Trophoblast cell (in vitro differentiated cells and primary cell): ENCODE measurements around the gene ECE2.

ENCODE experiments used
- DNase-seq, 2 donors: peaks; one replicate each; pipeline ENCODE4 v3.0.0-alpha.2; 2016
- H2AFZ ChIP-seq: 2 replicates; pipeline ENCODE4 v1.6.1; 2013; ENCODE audit warnings: low read length, moderate library complexity, mild to moderate bottlenecking; ENCODE audit not compliant: insufficient read depth, poor library complexity
- H2AK5ac ChIP-seq: 2 replicates; pipeline ENCODE4 v1.6.1; 2013; ENCODE audit warnings: mild to moderate bottlenecking, low read length
- H2BK120ac ChIP-seq: 2 replicates; pipeline ENCODE4 v1.6.1; 2013; ENCODE audit warnings: low read length, mild to moderate bottlenecking, moderate library complexity; ENCODE audit not compliant: insufficient read depth, poor library complexity
- H2BK12ac ChIP-seq: 2 replicates; pipeline ENCODE4 v1.6.1; 2013; ENCODE audit warnings: mild to moderate bottlenecking, low read length, moderate library complexity
- H2BK5ac ChIP-seq: 2 replicates; pipeline ENCODE4 v1.6.1; 2013; ENCODE audit warnings: low read length, low read depth, moderate library complexity, mild to moderate bottlenecking; ENCODE audit not compliant: poor library complexity
- H3K14ac ChIP-seq: 2 replicates; pipeline ENCODE4 v1.6.1; 2013; ENCODE audit warnings: mild to moderate bottlenecking, low read length
- H3K18ac ChIP-seq: 2 replicates; pipeline ENCODE4 v1.6.1; 2013; ENCODE audit warnings: mild to moderate bottlenecking, low read length
- H3K23ac ChIP-seq: 2 replicates; pipeline ENCODE4 v1.6.1; 2013; ENCODE audit warnings: low read length
- H3K27ac ChIP-seq: 2 replicates; pipeline ENCODE4 v1.5.1; 2013; ENCODE audit warnings: low read depth, mild to moderate bottlenecking, inconsistent platforms, low read length, moderate library complexity
- H3K27me3 ChIP-seq: 2 replicates; pipeline ENCODE4 v1.6.1; 2013; ENCODE audit warnings: inconsistent platforms, mild to moderate bottlenecking, low read length, moderate library complexity; ENCODE audit not compliant: insufficient read depth
- H3K36me3 ChIP-seq, 2 experiments: 1 replicate in 1 of 2; 2 replicates in 1 of 2; pipeline ENCODE4 v1.6.1; 2013; ENCODE audit warnings: low read length in 2 of 2, mild to moderate bottlenecking in 2 of 2, moderate library complexity in 1 of 2; ENCODE audit not compliant: insufficient read depth in 2 of 2, control insufficient read depth in 1 of 2
- H3K4ac ChIP-seq: 2 replicates; pipeline ENCODE4 v1.6.1; 2013; ENCODE audit warnings: low read depth, mild to moderate bottlenecking, low read length, moderate library complexity
- H3K4me1 ChIP-seq, 2 experiments: 1 replicate in 1 of 2; 2 replicates in 1 of 2; pipeline ENCODE4 v1.6.1; 2013; ENCODE audit warnings: low read length in 2 of 2, mild to moderate bottlenecking in 2 of 2, moderate library complexity in 1 of 2; ENCODE audit not compliant: insufficient read depth in 2 of 2, control insufficient read depth in 1 of 2
- H3K4me2 ChIP-seq: 2 replicates; pipeline ENCODE4 v1.6.1; 2013; ENCODE audit warnings: inconsistent platforms, mild to moderate bottlenecking, low read length, moderate library complexity
- H3K4me3 ChIP-seq: 2 replicates; pipeline ENCODE4 v1.5.1; 2013; ENCODE audit warnings: mild to moderate bottlenecking, low read depth, low read length, inconsistent platforms
- H3K79me1 ChIP-seq: one replicate; pipeline ENCODE4 v1.6.1; 2013; ENCODE audit warnings: low read length
- H3K79me2 ChIP-seq: 2 replicates; pipeline ENCODE4 v1.6.1; 2013; ENCODE audit warnings: low read length, mild to moderate bottlenecking; ENCODE audit not compliant: control insufficient read depth, insufficient read depth, poor library complexity
- H3K9ac ChIP-seq: 2 replicates; pipeline ENCODE4 v1.6.1; 2013; ENCODE audit warnings: mild to moderate bottlenecking, low read length
- H3K9me3 ChIP-seq: 2 replicates; pipeline ENCODE4 v1.6.1; 2013; ENCODE audit warnings: low read depth, mild to moderate bottlenecking, control low read depth, inconsistent platforms, low read length; ENCODE audit not compliant: insufficient read depth
- H4K12ac ChIP-seq: 2 replicates; pipeline ENCODE4 v1.6.1; 2013; ENCODE audit warnings: low read depth, mild to moderate bottlenecking, low read length, moderate library complexity
- H4K8ac ChIP-seq: 2 replicates; pipeline ENCODE4 v1.6.1; 2013; ENCODE audit warnings: low read depth, mild to moderate bottlenecking, low read length, moderate library complexity
- H4K91ac ChIP-seq: one replicate; pipeline ENCODE4 v1.6.1; 2013; ENCODE audit warnings: low read depth, mild to moderate bottlenecking, low read length, moderate library complexity
- WGBS: extraction: QIAGEN DNeasy Blood & Tissue Kit; methylation state at CpG from one replicate; pipeline ENCODE4 v1.1.7; 2013; ENCODE audit warnings: missing lambda C conversion rate; ENCODE audit not compliant: insufficient read length, insufficient coverage; ENCODE audit errors: extremely low coverage; 5-methylcytosine and 5-hydroxymethylcytosine counted together

ECE2 gene

GRCh38 chr3:184296616-184297015, 20.8 kb downstream of the ECE2 start:
- no peak for DNase-seq
- Histone ChIP-seq H3K9me3 (peaks cover 2% of the 10 kb centered on the region), H3K4me2 (no peak overlapping the region), H4K91ac (no peak overlapping the region), H2AK5ac (no peak overlapping the region), H3K27me3 (no peaks in the 10 kb centered on the region), H4K8ac (no peak overlapping the region), H4K12ac (no peak overlapping the region), H3K4me3 (no peak overlapping the region), H2AFZ (no peak overlapping the region), H3K27ac (no peak overlapping the region), H3K18ac (no peak overlapping the region), H3K9ac (no peak overlapping the region), H3K79me1 (peaks cover 9% of the 10 kb centered on the region), H3K79me2 (peaks cover 10% of the 10 kb centered on the region), H3K14ac (no peak overlapping the region), H2BK5ac (no peak overlapping the region), H2BK120ac (no peak overlapping the region), H2BK12ac (no peak overlapping the region), H3K4me1 (peaks cover 0 to 4% of the 10 kb centered on the region in 2 experiments), H3K23ac (no peak overlapping the region), H3K4ac (no peak overlapping the region), H3K36me3 (peaks cover 3 to 10% of the 10 kb centered on the region in 2 experiments)
- WGBS = no CpG with 5 or more reads among the region's 7 CpGs

- Histone ChIP-seq H2AFZ (peak within 1 kb of the TSS; percentile 66), H3K4me2 (peak within 1 kb of the TSS; percentile 89), H2BK5ac (peak within 1 kb of the TSS; percentile 85), H3K4me3 (peak within 1 kb of the TSS; percentile 96), H4K91ac (peak within 1 kb of the TSS; percentile 85), H3K9me3 (no peaks in the 10 kb centered on the region), H3K4ac (peak within 1 kb of the TSS; percentile 96), H3K18ac (peak within 1 kb of the TSS; percentile 81), H3K79me1 (peaks cover 9% of the 10 kb centered on the region), H3K4me1 (peaks cover 0 to 4% of the 10 kb centered on the region in 2 experiments), H3K14ac (peak within 1 kb of the TSS; percentile 96), H2BK12ac (no peak within 1 kb of the TSS), H2AK5ac (peak within 1 kb of the TSS; percentile 99), H3K79me2 (peaks cover 10% of the 10 kb centered on the region), H2BK120ac (peak within 1 kb of the TSS; percentile 57), H3K23ac (no peak within 1 kb of the TSS), H3K36me3 (peaks cover 23 to 32% of the 10 kb centered on the region in 2 experiments), H3K27me3 (no peaks in the 10 kb centered on the region), H4K12ac (peak within 1 kb of the TSS; percentile 95), H3K9ac (peak within 1 kb of the TSS; percentile 92), H4K8ac (peak within 1 kb of the TSS; percentile 95), H3K27ac (peak within 1 kb of the TSS; percentile 14)
- no CpG with 5 or more reads among the region's 78 CpGs for WGBS
- DNase-seq = peak; percentile 96 to 98
Measured at GRCh38 chr3:184298759-184299487, 23.1 kb downstream of the ECE2 start, which contains the start of gene PSMD2. PSMD2 (plus strand) TSS chr3:184299241; CDS start chr3:184299267, 26 bp downstream.

GRCh38 chr3:184299488-184300377, 23.9 kb downstream of the ECE2 start:
- no peaks in the 10 kb centered on the region for H3K27me3 ChIP-seq
- peak overlapping the region; percentile 85 for H2BK5ac ChIP-seq
- H3K23ac ChIP-seq = no peak overlapping the region
- peak in 1 of 2 donors; percentile 36 for DNase-seq
- H2AK5ac ChIP-seq = peak overlapping the region; percentile 99
- H3K4ac ChIP-seq = peak overlapping the region; percentile 96
- no peaks in the 10 kb centered on the region for H3K9me3 ChIP-seq
- H2BK120ac ChIP-seq = peak overlapping the region; percentile 57
- H3K14ac ChIP-seq = peak overlapping the region; percentile 96
- H3K36me3 ChIP-seq = peaks cover 30 to 40% of the 10 kb centered on the region in 2 experiments
- peak overlapping the region; percentile 96 for H3K4me3 ChIP-seq
- H3K18ac ChIP-seq = peak overlapping the region; percentile 81
- no peak overlapping the region for H2BK12ac ChIP-seq
- peak overlapping the region; percentile 85 for H4K91ac ChIP-seq
- H3K79me1 ChIP-seq = peaks cover 9% of the 10 kb centered on the region
- peak overlapping the region; percentile 95 for H4K12ac ChIP-seq
- peak overlapping the region; percentile 95 for H4K8ac ChIP-seq
- H3K27ac ChIP-seq = peak overlapping the region; percentile 14
- H3K9ac ChIP-seq = peak overlapping the region; percentile 92
- peaks cover 10% of the 10 kb centered on the region for H3K79me2 ChIP-seq
- H3K4me2 ChIP-seq = peak overlapping the region; percentile 89
- H3K4me1 ChIP-seq = peaks cover 0 to 4% of the 10 kb centered on the region in 2 experiments
- peak overlapping the region; percentile 66 for H2AFZ ChIP-seq
- WGBS = no CpG with 5 or more reads among the region's 29 CpGs

GRCh38 chr3:184300378-184300720, 24.5 kb downstream of the ECE2 start:
- Histone ChIP-seq H3K27ac (no peak overlapping the region), H3K4me3 (no peak overlapping the region), H3K9ac (peak overlapping the region; percentile 31), H2BK5ac (no peak overlapping the region), H2BK120ac (no peak overlapping the region), H3K79me1 (peaks cover 9% of the 10 kb centered on the region), H4K91ac (no peak overlapping the region), H2AK5ac (no peak overlapping the region), H3K23ac (no peak overlapping the region), H2BK12ac (no peak overlapping the region), H3K9me3 (no peaks in the 10 kb centered on the region), H4K12ac (no peak overlapping the region), H4K8ac (no peak overlapping the region), H3K18ac (no peak overlapping the region), H3K27me3 (no peaks in the 10 kb centered on the region), H3K4me2 (peak overlapping the region; percentile 89), H3K79me2 (peaks cover 10% of the 10 kb centered on the region), H2AFZ (no peak overlapping the region), H3K4ac (peak overlapping the region; percentile 46), H3K14ac (no peak overlapping the region), H3K36me3 (peaks cover 30 to 46% of the 10 kb centered on the region in 2 experiments), H3K4me1 (peaks cover 0 to 4% of the 10 kb centered on the region in 2 experiments)
- no CpG with 5 or more reads among the region's 3 CpGs for WGBS
- no peak for DNase-seq
